K562 (cell line): ENCODE measurements around the gene RHBDD1. TPM values are rescaled to one million over a fixed set of nuclear protein-coding genes. Genes with fewer than 3 reads are reported as not detected.

Source experiments
- CTCF ChIP-seq, 3 experiments: IDR thresholded peaks in 2 of 3; conservative IDR thresholded peaks in 1 of 3; 2 replicates each; pipeline ENCODE4 v1.5.1; 2011 to 2012; ENCODE audit warnings: low read length in 3 of 3, mild to moderate bottlenecking in 3 of 3, control low read depth in 2 of 3, improper control_type of control experiment in 1 of 3, inconsistent platforms in 1 of 3, low read depth in 1 of 3, mixed read lengths in 1 of 3, moderate library complexity in 1 of 3; ENCODE audit not compliant: insufficient read depth in 2 of 3
- DEAF1 ChIP-seq: fragments of 450-650 bp; formaldehyde crosslinking; IDR thresholded peaks from 2 replicates; pipeline ENCODE4 v1.4.0; 2020; ENCODE audit warnings: mild to moderate bottlenecking, moderate library complexity
- EWSR1 ChIP-seq: fragments of 450-650 bp; IDR thresholded peaks from 2 replicates; pipeline ENCODE4 v1.6.1; 2018; ENCODE audit warnings: borderline replicate concordance, mild to moderate bottlenecking, low read depth, moderate library complexity; ENCODE audit not compliant: partially characterized antibody
- FOS ChIP-seq: IDR thresholded peaks from 3 replicates; pipeline ENCODE4 v1.6.1; 2011; ENCODE audit not compliant: insufficient read length; ENCODE audit errors: extremely low read depth
- NR2C2 ChIP-seq, 2 experiments: fragments of 200-800 bp in 1 of 2; sonication (Bioruptor generic) in 1 of 2; sonication (generic) in 1 of 2; formaldehyde crosslinking in 1 of 2; IDR thresholded peaks; 2 replicates each; pipeline versions ENCODE4 v1.6.1 to v1.8.0; 2016 to 2022; ENCODE audit warnings: mild to moderate bottlenecking in 1 of 2, missing compliant biosample characterization in 1 of 2, missing genetic modification characterization in 1 of 2, missing genetic modification reagents in 1 of 2
- REST ChIP-seq, 2 experiments: fragments of 450-650 bp; formaldehyde crosslinking in 1 of 2; IDR thresholded peaks; 2 replicates each; pipeline versions ENCODE4 v1.4.0 to v1.6.1; 2014 to 2020; ENCODE audit warnings: mild to moderate bottlenecking in 2 of 2, borderline replicate concordance in 1 of 2, low read depth in 1 of 2
- SMC3 ChIP-seq: conservative IDR thresholded peaks from 2 replicates; pipeline ENCODE4 v1.6.1; 2011; ENCODE audit warnings: low read depth, low read length, improper control_type of control experiment; ENCODE audit not compliant: insufficient read depth
- polyA plus RNA-seq, 8 experiments: library from polyadenylated mRNA; depleted of rRNA in 4 of 8; stranded (reverse) in 5 of 8; unstranded in 3 of 8; fragments of >200 nt; fragmentation: Nextera tagmentation in 2 of 8; fragmentation: Illumina TruSeq in 1 of 8; extraction: Ambion mirVana in 2 of 8; extraction: Trizol in 1 of 8; gene quantifications; 2 replicates each; pipeline versions ENCODE4 v1.2.1 to v1.2.3, GENCODE V29; 2011 to 2014; ENCODE audit warnings: inconsistent platforms in 1 of 8, missing spikeins in 1 of 8
- total RNA-seq, 7 experiments: library from RNA; depleted of rRNA in 6 of 7; stranded (reverse); fragments of >200 nt in 6 of 7; fragmentation: Illumina TruSeq in 2 of 7; extraction: Trizol in 2 of 7; gene quantifications; 2 replicates each; pipeline versions ENCODE4 v1.2.1 to v1.2.3, GENCODE V29; 2011 to 2021; ENCODE audit warnings: low replicate concordance in 1 of 7

RHBDD1 gene
- total and polyA plus RNA-seq, 9 of the 15 experiments (the other 6 are each of a cell fraction or from before 2014, with no cell fraction given) = 4.8 to 34.8 (median 15.6) TPM

- TF ChIP-seq REST (IDR thresholded peaks at IDR 0.05; ENCODE audit: borderline replicate concordance) = peak; percentile 69; the same call in 1 of the 2 replicates
- no peak for TF ChIP-seq REST (CRISPR knock-in tag; IDR thresholded peaks at IDR 0.05; ENCODE audit: low read depth)
- peak; percentile 50 to 64 (median 54) for TF ChIP-seq CTCF (IDR thresholded peaks at IDR 0.05 in 2 of 3, conservative IDR thresholded peaks at IDR 0.05 in 1 of 3; ENCODE audit: insufficient read depth in 2 of 3, low read depth in 1 of 3, low read length in 3 of 3)
- no peak for TF ChIP-seq NR2C2 (CRISPR knock-in tag; IDR thresholded peaks at IDR 0.05)
- no peak for TF ChIP-seq NR2C2 (tag; IDR thresholded peaks at IDR 0.05)
- TF ChIP-seq SMC3 = peak; percentile 50; the same call in 1 of the 2 replicates
- no peak for TF ChIP-seq EWSR1
- 0 out of 2 replicates have a peak, but pooled peaks have one; percentile 36 for TF ChIP-seq DEAF1 (CRISPR knock-in tag)
- no peak for TF ChIP-seq FOS
Measured at GRCh38 chr2:226813148-226813701, 22.6 kb upstream of the RHBDD1 start (continued).
